ENCODE data around the gene SETD3.

SETD3 gene

DNA sequence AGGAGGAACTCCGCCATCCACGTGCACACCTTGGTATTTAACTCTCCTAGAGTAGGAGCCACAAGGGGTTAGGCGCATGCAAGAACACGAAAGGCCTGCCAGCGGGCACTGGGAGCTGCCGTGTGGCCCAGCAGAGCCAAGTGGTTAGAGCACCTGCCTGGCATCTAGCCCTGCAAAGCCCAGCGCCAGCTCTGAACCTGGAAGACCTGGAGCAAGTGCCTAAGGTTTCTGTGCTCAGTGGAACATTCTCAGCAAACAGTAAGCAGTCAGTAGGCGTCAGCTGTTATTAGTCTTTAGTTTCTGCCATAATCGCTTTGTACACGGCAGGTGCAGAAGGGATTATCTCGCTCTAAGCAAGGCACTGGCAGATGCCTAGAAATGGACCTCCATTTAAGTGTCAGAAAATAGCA, 55.4 kb downstream of the SETD3 start:
- no peak for DNase-seq (ENCODE audit: low read depth in 2 of 2, low spot score in 1 of 2)

GRCh38 chr14:99424306-99424877, 56.3 kb downstream of the SETD3 start:
- no peak for DNase-seq (ENCODE audit: low read depth in 2 of 2, low spot score in 1 of 2)

DNA sequence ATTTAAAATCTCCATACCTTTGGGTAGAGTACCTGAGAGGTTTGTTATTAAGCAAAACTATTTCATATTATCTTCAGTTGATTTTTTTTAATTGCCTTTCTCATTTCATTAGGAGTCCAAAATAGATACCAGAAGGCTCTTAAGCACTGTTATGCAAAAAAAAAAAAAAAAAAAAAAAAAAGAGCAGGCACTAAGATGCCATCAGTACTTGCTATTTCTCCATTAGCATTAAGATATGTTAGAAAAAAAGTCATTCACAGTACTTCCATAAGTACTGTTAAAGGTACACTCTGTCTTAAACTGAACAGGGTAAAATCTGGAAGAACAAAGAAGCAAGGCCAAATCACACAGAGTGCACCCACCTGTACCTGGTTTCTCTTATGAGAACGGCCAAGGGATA, 57.2 kb downstream of the SETD3 start:
- DNase-seq (ENCODE audit: low read depth in 2 of 2, low spot score in 1 of 2) = no peak

DNA sequence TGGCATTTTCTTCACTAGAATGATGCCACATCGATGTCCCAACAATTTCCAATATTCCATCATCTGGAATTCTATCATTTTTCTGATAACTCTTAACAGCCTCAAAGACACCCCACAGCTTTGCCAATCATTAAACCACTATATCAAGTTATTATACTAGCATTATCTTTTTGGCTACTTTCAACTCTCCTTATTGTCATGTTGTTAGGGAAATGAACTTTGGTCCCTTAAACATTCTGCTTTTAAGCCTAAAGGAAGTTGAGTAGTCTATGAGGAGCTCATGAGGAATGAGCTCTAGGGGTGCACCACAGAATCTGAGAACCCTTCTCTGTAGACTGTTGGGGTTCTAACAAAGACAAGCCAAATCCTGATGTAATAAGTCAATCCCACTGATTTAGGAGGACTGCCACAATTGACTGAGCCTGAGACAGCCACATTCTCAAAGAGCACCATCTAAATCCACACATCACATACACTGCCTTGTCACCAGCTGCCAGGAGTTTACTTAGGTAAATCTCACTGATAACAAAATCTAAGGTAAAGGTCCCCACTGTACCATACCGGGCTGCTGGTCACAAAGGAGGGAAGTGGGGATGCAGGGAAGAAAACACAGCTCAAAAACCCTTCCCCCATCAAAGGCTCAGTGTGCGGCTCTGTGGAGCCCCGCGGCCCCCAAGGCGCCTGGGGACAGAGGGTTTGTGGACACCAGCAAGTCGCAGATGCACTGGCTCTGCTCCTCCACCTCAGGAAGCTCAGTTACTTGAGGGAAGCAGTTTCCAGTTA, 58.2 kb downstream of the SETD3 start:
- no peak for DNase-seq (ENCODE audit: low read depth in 2 of 2, low spot score in 1 of 2)

DNA sequence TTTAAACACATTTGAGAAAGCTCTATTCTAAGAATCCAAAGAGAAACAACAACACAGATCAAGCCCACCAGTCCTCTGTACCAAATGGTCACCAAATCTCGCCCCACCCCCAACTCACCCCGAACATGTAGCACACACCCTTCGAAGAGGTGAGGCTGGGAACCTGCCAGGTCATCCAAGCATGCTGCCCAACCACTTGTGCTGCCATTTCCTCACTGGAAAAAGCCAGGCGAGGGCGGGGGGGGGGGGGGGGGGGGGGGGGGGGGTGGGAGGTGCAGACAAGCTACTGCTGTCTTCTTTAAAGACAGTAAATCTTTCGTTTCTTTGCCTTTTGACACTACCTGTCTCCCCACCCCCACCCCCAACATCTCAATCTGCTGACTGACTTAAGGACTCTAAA, 59.9 kb downstream of the SETD3 start:
- no peak for DNase-seq (ENCODE audit: low read depth in 2 of 2, low spot score in 1 of 2)

GRCh38 chr14:99419905-99420304, 60.8 kb downstream of the SETD3 start:
- DNase-seq (ENCODE audit: low read depth in 2 of 2, low spot score in 1 of 2) = no peak

- no peak for DNase-seq (ENCODE audit: low read depth in 2 of 2, low spot score in 1 of 2)
Observed at GRCh38 chr14:99418242-99418641, 62.4 kb downstream of the SETD3 start.

GRCh38 chr14:99416909-99417308, 63.8 kb downstream of the SETD3 start:
- DNase-seq (ENCODE audit: low read depth in 2 of 2, low spot score in 1 of 2) = no peak

GRCh38 chr14:99415496-99416281, 65.0 kb downstream of the SETD3 start:
- DNase-seq (ENCODE audit: low read depth in 2 of 2, low spot score in 1 of 2) = peak; percentile 10 to 35

DNA sequence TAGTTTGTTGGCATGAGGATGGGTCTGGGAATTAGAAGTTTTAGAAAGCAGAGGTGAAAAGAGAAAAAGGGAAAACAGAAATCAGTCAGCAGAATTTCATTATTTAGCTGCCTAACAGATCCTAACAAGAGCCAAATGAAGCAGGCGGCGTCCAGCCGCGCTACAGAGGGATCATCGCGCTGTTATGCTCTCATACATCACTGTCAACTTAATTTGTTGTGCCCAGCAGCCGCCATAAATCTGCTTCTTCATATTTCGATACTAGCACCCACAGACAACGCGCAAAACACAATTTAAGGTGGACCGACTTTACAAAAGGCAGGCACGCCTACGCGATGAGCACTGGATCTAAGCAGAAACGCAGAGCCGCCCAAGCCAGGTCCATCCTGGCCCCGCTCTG, 66.7 kb downstream of the SETD3 start:
- DNase-seq (ENCODE audit: low read depth in 2 of 2, low spot score in 1 of 2) = no peak

- no peak for DNase-seq (ENCODE audit: low read depth in 2 of 2, low spot score in 1 of 2)
Observed at GRCh38 chr14:99413172-99413571, 67.5 kb downstream of the SETD3 start.

DNA sequence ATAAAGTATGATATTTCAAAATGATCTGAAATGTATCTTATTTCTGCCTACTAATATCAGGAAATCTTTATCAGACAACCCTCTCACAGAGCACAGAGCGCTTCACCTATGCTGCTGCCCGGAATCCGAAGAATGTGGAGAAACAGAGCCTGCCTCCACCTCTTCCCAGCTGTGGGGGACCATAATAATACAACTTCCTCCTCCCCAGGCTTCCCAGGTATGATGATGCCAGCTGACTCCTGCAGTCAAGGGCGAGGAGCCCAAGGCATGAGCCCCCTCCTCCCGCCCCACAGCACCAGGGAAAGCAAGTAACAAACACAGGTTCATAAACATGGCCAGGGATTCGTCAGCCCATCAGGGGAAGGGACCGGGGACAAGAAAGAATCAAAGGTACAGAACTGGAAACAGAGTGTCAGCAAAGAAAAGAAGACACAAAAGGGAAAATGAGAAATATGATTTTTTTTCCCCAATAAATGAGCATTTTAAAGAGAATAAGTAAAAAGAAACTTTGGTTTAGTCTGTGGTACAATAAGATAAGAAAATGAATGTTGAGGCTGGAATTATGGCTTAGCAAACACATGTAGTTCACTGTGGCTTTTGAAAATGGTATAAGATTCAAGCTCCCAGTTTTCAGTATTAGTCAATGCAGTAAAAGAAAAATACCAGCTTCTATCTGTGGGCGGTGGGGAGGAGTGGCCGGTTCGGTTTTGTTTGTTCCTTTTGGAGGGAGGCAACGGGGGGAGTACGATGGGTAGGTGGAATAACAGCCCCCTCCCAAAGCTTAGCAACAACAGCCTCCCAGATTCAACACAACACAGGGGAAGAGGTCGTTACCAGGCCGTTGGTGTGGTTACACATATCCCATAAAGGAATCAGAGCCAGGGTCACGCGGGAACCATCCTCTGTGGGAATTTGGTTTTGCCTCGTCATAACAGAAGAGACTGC, 68.3 kb downstream of the SETD3 start:
- no peak for DNase-seq (ENCODE audit: low read depth in 2 of 2, low spot score in 1 of 2)

DNA sequence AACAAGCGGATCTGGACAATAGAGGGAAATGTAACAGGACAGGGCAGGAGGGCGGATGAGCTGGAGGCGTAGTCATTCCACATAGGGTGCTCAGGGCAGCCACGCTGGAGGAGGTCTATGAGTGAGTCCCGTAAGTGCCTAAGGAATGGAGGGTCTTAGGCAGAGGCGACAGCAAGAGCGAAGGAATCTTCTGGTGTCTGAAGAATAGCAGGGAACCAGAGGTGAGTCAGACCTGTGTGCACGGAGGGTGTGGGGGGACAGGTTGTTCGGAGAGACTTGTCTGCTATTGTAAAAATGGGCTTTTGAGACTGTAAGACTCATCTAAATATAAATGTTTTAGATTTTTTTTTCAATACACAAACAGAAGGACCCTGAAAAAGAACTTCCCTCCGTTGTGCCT, 70.6 kb downstream of the SETD3 start:
- DNase-seq (ENCODE audit: low read depth in 2 of 2, low spot score in 1 of 2) = no peak

- no peak for DNase-seq (ENCODE audit: low read depth in 2 of 2, low spot score in 1 of 2)
Observed at GRCh38 chr14:99408971-99409289, 71.7 kb downstream of the SETD3 start.

DNA sequence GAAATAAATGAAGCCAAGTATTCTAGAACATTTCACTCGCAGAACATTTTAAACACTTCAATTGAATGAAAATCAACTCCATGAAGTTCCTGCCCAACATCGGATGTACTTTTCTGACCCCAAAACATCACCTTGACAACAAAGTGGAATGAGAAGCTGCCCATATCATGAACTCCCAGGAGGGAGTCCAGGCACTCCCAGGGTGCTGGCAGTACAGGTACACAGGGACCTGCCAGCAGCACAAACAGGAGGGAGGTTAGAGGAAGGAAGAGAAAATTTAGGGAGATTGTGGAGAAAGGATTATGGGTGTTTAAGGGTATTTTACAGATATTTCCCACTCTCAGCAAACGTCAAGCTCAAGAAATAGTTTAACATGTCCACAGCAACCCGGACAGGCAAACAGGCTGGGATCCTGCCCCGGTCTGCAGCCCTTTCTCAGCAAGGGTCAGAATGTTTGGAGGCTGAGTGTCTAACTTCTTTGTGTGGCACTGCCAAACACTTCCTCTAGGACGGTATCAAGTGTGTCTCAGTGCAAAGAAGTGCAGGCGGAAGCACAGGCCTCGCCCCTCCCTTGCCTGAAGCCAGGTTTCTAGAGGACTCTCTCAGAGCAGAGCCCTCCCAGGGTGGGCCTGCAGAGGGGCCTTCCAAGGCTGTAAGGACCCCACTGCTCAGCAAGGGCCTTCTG, 72.2 kb downstream of the SETD3 start:
- DNase-seq (ENCODE audit: low read depth in 2 of 2, low spot score in 1 of 2) = no peak

- DNase-seq (ENCODE audit: low read depth in 2 of 2, low spot score in 1 of 2) = no peak
Observed at GRCh38 chr14:99407416-99407815, 73.2 kb downstream of the SETD3 start.

GRCh38 chr14:99402950-99403349, 77.7 kb downstream of the SETD3 start:
- DNase-seq (ENCODE audit: low read depth in 2 of 2, low spot score in 1 of 2) = no peak

DNA sequence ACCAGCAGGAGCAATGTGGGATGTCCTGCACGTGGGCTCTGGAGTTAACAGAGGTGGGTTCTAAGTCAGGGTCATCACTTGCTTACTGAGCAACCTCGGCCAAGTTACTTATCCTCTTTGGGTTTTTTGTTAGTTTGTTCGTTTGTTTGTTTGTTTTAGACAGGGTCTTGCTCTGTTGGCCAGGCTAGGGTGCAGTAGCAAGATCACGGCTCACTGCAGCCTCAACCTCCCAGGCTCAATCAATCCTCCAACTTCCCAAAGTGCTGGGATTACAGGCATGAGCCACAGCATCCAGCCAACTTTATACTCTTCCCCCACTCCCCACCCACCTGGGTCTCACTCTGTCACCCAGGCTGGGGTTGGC, 78.4 kb downstream of the SETD3 start:
- no peak for DNase-seq (ENCODE audit: low read depth in 2 of 2, low spot score in 1 of 2)

DNA sequence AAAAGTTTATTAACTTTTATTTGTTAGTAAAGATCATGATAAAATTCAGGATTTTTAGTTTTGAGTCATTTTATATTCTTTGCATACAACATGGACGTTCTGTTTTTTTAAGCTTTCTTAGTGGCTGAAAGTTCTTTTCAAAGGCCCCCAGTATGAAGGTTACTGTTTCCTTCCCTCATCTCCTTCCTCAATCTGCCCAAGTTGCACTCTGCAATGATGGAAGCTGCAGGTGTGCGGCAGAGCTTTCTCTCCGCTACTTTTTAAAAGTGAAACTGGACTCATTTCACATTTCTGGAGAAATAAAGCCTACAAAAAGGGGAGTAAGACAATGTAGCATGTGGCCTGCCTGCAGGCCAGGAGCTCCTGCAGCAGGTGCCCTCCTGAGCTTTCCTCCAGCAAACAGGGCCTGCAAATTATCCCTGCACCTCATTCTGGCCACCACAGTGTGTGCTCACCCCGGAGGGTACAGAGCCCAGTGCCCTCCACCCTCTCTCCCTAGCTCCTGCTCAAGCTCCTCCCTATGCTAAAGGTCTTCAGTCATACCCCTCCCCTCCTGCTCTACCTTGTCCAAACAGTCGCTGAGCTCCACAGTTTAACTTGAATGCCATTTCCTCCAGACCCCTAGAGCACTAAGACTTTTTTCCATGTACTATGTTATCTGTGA, 78.9 kb downstream of the SETD3 start:
- DNase-seq (ENCODE audit: low read depth in 2 of 2, low spot score in 1 of 2) = no peak

- no peak for DNase-seq (ENCODE audit: low read depth in 2 of 2, low spot score in 1 of 2)
Observed at GRCh38 chr14:99401211-99401610, 79.4 kb downstream of the SETD3 start.
